HepG2 (cell line): ENCODE results near the gene ISOC2. TPM values are rescaled to one million over a fixed set of nuclear protein-coding genes. Genes with fewer than 3 reads are reported as not detected.

Source experiments
- ATF1 ChIP-seq: IDR thresholded peaks from 2 replicates; pipeline ENCODE4 v1.6.1; 2016; ENCODE audit warnings: mild to moderate bottlenecking, control low read depth
- CEBPZ ChIP-seq: IDR thresholded peaks from 2 replicates; pipeline ENCODE4 v1.6.1; 2012; ENCODE audit warnings: low read length, improper control_type of control experiment
- HOXA7 ChIP-seq: sonication (generic); formaldehyde crosslinking; IDR thresholded peaks from 2 replicates; pipeline ENCODE4 v1.8.1; 2022; ENCODE audit warnings: mild to moderate bottlenecking, missing genetic modification reagents, moderate library complexity
- IKZF1 ChIP-seq: fragments of 450-650 bp; IDR thresholded peaks from 2 replicates; pipeline ENCODE4 v1.7.1; 2016
- IRX3 ChIP-seq: sonication (generic); formaldehyde crosslinking; IDR thresholded peaks from 2 replicates; pipeline ENCODE4 v1.8.1; 2023; ENCODE audit warnings: mild to moderate bottlenecking, low read depth, missing genetic modification reagents, borderline replicate concordance
- ISL2 ChIP-seq: sonication (generic); formaldehyde crosslinking; IDR thresholded peaks from 2 replicates; pipeline ENCODE4 v1.5.0; 2020; ENCODE audit warnings: missing genetic modification reagents
- NFYC ChIP-seq: IDR thresholded peaks from 2 replicates; pipeline ENCODE4 v1.6.1; 2016; ENCODE audit warnings: missing genetic modification reagents, missing compliant biosample characterization
- PREB ChIP-seq: sonication (generic); formaldehyde crosslinking; IDR thresholded peaks from 2 replicates; pipeline ENCODE4 v1.4.0; 2020; ENCODE audit warnings: missing genetic modification reagents
- RNF2 ChIP-seq: fragments of 450-650 bp; conservative IDR thresholded peaks from 2 replicates; pipeline ENCODE4 v1.6.1; 2016; ENCODE audit warnings: low read depth
- RXRB ChIP-seq: IDR thresholded peaks from 2 replicates; pipeline ENCODE4 v1.6.1; 2016; ENCODE audit warnings: borderline replicate concordance, missing genetic modification reagents, missing compliant biosample characterization
- ZFP41 ChIP-seq: sonication (generic); formaldehyde crosslinking; IDR thresholded peaks from 2 replicates; pipeline ENCODE4 v1.4.0; 2020; ENCODE audit warnings: mild to moderate bottlenecking, missing genetic modification reagents, borderline replicate concordance
- ZNF776 ChIP-seq: sonication (generic); formaldehyde crosslinking; IDR thresholded peaks from 2 replicates; pipeline ENCODE4 v1.4.0; 2020; ENCODE audit warnings: mild to moderate bottlenecking, missing genetic modification reagents
- ZSCAN22 ChIP-seq: sonication (generic); formaldehyde crosslinking; IDR thresholded peaks from 2 replicates; pipeline ENCODE4 v1.4.0; 2020; ENCODE audit warnings: mild to moderate bottlenecking, missing genetic modification reagents
- ZZZ3 ChIP-seq: sonication (generic); formaldehyde crosslinking; IDR thresholded peaks from 2 replicates; pipeline ENCODE4 v1.4.0; 2020; ENCODE audit warnings: missing genetic modification reagents, mild to moderate bottlenecking, borderline replicate concordance
- polyA plus RNA-seq, 8 experiments: library from polyadenylated mRNA; depleted of rRNA in 3 of 8; stranded (reverse) in 7 of 8; unstranded in 1 of 8; fragments of >200 nt; fragmentation: Illumina TruSeq in 4 of 8; extraction: Trizol in 4 of 8; gene quantifications; 2 replicates each; pipeline versions ENCODE4 v1.2.1 to v1.2.3, GENCODE V29; 2011 to 2016; ENCODE audit warnings: low read depth in 4 of 8, missing spikeins in 1 of 8, mixed read lengths in 1 of 8; ENCODE audit not compliant: insufficient read depth in 1 of 8
- total RNA-seq, 5 experiments: library from RNA; depleted of rRNA; stranded (reverse); fragments of >200 nt; fragmentation: Illumina TruSeq; extraction: Trizol; gene quantifications; 2 replicates each; pipeline ENCODE4 v1.2.3, GENCODE V29; 2016; ENCODE audit warnings: low read depth in 1 of 5
- TF ChIP-seq, protein P1 (sequence below), 2 experiments: fragments of 450-650 bp in 1 of 2; sonication (generic) in 1 of 2; formaldehyde crosslinking; IDR thresholded peaks; 2 replicates each; pipeline versions ENCODE4 v1.5.0 to v1.8.0; 2020 to 2022; ENCODE audit warnings: mild to moderate bottlenecking in 1 of 2, missing genetic modification reagents in 1 of 2
- TF ChIP-seq, protein P2 (sequence below): sonication (generic); formaldehyde crosslinking; IDR thresholded peaks from 2 replicates; pipeline ENCODE4 v1.8.0; 2022; ENCODE audit warnings: mild to moderate bottlenecking, missing genetic modification reagents, borderline replicate concordance
- TF ChIP-seq, protein P3 (sequence below): sonication (generic); formaldehyde crosslinking; IDR thresholded peaks from 2 replicates; pipeline ENCODE4 v1.9.0; 2021; ENCODE audit warnings: missing genetic modification reagents, mild to moderate bottlenecking, borderline replicate concordance
- TF ChIP-seq, protein P4 (sequence below): sonication (generic); formaldehyde crosslinking; IDR thresholded peaks from 2 replicates; pipeline ENCODE4 v1.5.0; 2020; ENCODE audit warnings: missing genetic modification reagents, mild to moderate bottlenecking, borderline replicate concordance

ISOC2 gene
- total and polyA plus RNA-seq, 2 of the 13 experiments (the other 11 are each of a cell fraction or from before 2014, with no cell fraction given): 76.8 to 105 TPM

- TF ChIP-seq CEBPZ (no peak), NFYC (CRISPR knock-in tag) (peak; percentile 96), IRX3 (peak; percentile 68; the same call in 1 of the 2 replicates), ATF1 (CRISPR knock-in tag) (peak; percentile 97), IKZF1 (no peak), HOXA7 (CRISPR knock-in tag) (no peak), ISL2 (no peak), ZNF776 (CRISPR knock-in tag) (peak; percentile 89), RNF2 (peak; percentile 95), ZZZ3 (CRISPR knock-in tag) (no peak; the same call in 1 of the 2 replicates), RXRB (CRISPR knock-in tag) (peak; percentile 37; the same call in 1 of the 2 replicates), PREB (no peak), ZFP41 (CRISPR knock-in tag) (peak; percentile 91; the same call in 1 of the 2 replicates), ZSCAN22 (CRISPR knock-in tag) (no peak)
- TF ChIP-seq, protein P1, sequence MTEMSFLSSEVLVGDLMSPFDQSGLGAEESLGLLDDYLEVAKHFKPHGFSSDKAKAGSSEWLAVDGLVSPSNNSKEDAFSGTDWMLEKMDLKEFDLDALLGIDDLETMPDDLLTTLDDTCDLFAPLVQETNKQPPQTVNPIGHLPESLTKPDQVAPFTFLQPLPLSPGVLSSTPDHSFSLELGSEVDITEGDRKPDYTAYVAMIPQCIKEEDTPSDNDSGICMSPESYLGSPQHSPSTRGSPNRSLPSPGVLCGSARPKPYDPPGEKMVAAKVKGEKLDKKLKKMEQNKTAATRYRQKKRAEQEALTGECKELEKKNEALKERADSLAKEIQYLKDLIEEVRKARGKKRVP (CRISPR knock-in tag; IDR thresholded peaks at IDR 0.05): 0 out of 4 replicates have a peak, but pooled peaks of 1 of the 2 experiments have one; percentile 34
- TF ChIP-seq, protein P2, sequence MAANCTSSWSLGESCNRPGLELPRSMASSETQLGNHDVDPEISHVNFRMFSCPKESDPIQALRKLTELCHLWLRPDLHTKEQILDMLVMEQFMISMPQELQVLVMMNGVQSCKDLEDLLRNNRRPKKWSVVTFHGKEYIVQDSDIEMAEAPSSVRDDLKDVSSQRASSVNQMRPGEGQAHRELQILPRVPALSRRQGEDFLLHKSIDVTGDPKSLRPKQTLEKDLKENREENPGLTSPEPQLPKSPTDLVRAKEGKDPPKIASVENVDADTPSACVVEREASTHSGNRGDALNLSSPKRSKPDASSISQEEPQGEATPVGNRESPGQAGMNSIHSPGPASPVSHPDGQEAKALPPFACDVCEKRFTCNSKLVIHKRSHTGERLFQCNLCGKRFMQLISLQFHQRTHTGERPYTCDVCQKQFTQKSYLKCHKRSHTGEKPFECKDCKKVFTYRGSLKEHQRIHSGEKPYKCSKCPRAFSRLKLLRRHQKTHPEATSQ (CRISPR knock-in tag): no peak
- TF ChIP-seq, protein P3, sequence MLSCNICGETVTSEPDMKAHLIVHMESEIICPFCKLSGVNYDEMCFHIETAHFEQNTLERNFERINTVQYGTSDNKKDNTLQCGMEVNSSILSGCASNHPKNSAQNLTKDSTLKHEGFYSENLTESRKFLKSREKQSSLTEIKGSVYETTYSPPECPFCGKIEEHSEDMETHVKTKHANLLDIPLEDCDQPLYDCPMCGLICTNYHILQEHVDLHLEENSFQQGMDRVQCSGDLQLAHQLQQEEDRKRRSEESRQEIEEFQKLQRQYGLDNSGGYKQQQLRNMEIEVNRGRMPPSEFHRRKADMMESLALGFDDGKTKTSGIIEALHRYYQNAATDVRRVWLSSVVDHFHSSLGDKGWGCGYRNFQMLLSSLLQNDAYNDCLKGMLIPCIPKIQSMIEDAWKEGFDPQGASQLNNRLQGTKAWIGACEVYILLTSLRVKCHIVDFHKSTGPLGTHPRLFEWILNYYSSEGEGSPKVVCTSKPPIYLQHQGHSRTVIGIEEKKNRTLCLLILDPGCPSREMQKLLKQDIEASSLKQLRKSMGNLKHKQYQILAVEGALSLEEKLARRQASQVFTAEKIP (CRISPR knock-in tag): no peak
- TF ChIP-seq, protein P4, sequence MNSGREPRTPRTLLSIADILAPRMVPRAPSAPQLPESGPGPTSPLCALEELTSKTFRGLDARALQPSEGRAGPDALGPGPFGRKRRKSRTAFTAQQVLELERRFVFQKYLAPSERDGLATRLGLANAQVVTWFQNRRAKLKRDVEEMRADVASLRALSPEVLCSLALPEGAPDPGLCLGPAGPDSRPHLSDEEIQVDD (CRISPR knock-in tag): peak; percentile 75; the same call in 1 of the 2 replicates
These were observed 14.8 kb upstream of the ISOC2 start, which contains the start of gene ZNF628 (continued) for GRCh38 chr19:55476100-55476775.
